Camera-type eye (tissue), 1 donor: Measurements from ENCODE around the gene MAP3K2. TPM values are rescaled to one million over a fixed set of nuclear protein-coding genes. Genes with fewer than 3 reads are reported as not detected.

Source experiments
- total RNA-seq: library from RNA; depleted of rRNA; stranded (reverse); fragments of >200 nt; gene quantifications from one replicate; pipeline ENCODE4 v1.2.3, GENCODE V29; 2014

MAP3K2 gene
- total RNA-seq: 64.5 TPM

DNA sequence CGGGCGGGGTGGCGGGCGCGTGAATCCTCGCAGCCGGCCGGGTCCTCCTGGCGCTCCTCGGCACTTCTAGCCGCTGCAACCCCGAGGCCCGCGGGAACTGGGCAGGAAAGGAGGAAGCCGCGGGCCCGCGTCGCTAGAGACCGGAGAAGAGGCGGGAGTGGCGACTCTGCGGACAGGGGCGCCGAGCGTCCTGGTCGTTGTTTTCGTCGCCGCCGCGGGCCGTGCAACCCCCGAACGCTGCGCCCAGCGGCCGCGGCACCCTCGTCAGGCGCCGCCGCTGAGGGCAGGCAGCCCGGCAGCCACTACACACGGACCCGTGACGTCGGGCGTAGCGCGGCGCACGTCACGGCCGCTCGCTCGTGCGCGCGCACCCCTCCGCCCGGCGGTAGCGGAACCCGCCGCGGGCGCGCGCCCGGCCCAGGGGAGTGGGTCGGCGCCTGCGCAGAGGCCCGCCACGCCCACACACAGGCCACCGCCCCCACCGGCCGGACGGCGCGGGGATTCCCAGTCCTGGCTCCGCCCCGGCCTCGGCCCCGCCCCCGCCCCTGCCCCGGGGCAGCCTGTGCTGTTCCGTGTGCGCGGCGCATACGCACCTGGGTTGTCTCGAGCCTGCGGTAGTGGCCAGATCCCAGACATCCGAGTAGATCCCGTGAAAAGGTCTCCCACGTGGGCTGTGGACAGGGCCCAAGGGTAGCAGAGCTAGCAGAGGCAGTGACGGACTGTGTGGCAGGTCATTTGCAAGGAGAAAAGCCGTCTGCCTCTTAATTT is at the start of gene MAP3K2:
TSS of gene MAP3K2 (minus strand) at position 321 of the 768 bp plus-strand sequence. CDS start 44,846 bp downstream, outside the sequence.

GRCh38 chr2:127418300-127419111 is 30.7 kb upstream of the MAP3K2 start, which contains the start of gene PROC:
PROC (plus strand) TSS chr2:127418427; CDS start chr2:127419943, 1,516 bp downstream.

DNA sequence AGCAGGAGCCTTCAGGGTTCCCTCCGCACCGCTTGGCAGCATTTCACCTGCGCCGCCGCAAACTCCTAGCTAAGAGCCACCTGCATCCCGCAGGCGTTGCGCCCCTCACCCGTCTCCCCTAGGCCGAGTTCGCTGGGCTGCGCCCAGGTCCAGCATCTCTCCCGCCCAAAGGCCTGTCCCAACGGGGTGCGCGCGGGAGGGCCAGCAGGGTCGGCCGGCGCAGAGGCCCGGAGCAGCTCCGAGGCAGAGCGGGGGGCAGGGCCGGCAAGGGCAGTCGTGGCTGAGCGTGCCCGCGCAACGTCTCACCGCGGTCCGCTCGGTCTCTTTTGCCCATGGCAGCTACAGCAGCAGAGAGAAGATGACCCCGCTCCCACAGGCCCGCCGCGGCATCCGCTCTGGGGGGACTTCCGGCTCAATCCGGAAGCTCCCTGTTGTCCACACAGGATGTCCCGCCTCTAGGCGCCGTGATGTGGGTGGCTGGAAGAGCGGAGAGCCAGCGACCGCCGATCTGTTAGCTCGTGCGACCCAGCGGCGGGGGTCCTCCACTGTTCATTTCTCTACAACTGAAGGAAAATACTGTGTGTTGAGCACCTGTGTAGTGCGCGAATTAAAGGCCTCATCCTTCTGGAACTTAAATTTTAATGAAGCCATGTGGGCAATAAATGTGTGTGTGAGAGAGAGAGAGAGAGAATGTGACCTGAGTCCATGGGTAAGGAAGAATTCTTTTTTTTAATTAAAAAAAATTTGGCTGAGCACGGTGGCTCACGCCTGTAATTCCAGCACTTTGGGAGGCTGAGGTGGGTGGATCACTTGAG is 93.8 kb downstream of the MAP3K2 start, which contains the start of gene ERCC3:
TSS of gene ERCC3 (minus strand) at position 397 of the 815 bp plus-strand sequence. CDS start at position 334, 63 bp downstream.

Other genes starting within 250 kb of the MAP3K2 start
- gene CYP27C1, start 167.7 kb downstream of the MAP3K2 start, total RNA-seq: 4.6 TPM
- 78.1 TPM for gene ERCC3, start 93.8 kb downstream of the MAP3K2 start, total RNA-seq
- gene PROC, start 30.5 kb upstream of the MAP3K2 start, total RNA-seq: not detected
- 47.4 TPM for gene IWS1, start 138.5 kb upstream of the MAP3K2 start, total RNA-seq
- 0.60 TPM for gene MYO7B, start 147.7 kb upstream of the MAP3K2 start, total RNA-seq